NCI-H2227 (cell line): ENCODE data around the gene SMOC2.
"Not testable (repeated sequence)": the region's sequence is repeated elsewhere in the genome, so short reads cannot be mapped to it uniquely, and the experiment has no call there.

Source experiments
- DNase-seq: peaks from one replicate; lab custom pipeline; 2025; ENCODE audit not compliant: unreplicated experiment; lab: John Stamatoyannopoulos, UW

Gene SMOC2

GRCh38 chr6:168674595-168674994 is 233.6 kb downstream of the SMOC2 start:
- DNase-seq: no peak

DNA sequence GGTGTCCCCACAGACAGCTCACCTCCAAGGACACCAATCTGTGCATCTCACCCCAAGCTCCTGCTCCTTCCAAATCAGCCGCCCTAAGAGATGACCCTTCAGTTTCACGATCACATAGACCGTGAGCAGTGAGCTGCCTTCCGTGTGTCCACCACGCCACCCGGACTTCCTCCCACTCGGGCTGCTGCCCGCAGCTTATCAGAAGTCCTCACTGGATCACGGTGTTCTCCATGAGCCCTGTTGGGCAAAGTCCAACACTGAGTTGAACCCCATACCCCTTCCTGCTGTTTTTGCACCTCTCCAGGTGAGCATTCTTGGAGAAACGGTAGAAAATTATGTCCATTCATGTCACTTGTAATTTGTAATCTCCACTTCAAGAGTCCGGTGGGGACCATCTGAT is 234.4 kb downstream of the SMOC2 start:
- DNase-seq: no peak

- DNase-seq: no peak
These were observed 235.1 kb downstream of the SMOC2 start for GRCh38 chr6:168675933-168676551.

DNA sequence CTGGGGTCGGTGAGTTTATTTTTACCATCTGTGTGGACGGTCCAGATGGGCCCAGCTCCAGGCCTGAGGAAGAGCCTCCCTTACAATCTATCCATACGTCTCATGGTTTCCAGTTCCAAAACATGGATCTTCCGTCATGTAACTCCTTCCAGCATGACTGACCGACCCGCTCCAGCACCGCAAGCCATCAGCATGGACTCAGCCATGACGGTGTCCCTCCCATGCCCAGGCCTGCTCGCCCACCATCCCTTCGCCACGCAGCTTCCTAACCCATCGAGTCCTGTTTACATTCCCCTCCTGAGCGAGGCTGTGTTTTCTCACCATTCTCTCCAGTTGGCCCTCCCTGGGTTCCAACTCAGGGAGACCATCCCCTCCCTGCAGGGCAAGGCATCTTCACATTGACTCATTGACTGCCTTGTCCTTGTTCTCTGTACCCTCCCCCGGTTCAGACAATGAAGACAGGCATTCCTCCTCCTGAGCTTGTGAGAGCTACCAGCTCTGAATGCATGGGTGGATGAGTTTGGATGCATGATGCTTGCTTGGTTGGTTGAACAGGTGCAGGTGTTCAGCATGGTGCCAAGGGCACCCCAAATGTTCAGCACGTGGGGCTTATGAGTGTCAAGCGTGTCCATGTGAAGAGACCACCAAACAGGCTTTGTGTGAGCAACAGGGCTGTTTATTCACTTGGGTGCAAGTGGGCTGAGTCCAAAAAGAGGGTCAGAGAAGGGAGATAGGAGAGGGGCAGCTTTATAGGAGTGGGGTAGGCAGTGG is 235.8 kb downstream of the SMOC2 start:
- DNase-seq: no peak

DNA sequence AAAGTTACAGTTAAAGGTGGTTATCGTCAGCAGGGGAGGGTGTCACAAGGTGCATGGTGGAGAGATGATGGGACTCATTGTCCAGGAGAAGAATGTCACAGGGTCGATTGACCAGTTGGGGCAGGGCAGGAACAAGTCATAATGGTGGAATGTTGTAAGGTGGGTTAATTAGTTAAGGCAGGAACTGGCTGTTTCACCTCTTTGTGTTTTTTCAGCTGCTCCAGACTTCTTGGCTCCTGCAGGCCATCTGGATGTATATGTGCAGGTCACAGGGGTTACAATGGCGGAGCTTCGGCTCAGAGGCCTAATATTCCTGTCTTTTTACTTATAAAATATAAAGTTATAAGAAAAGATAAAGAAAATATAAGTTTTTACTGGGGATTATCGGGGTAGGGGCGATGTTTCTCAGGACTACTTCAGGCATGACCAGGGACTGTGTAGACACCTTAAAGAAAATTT is 236.4 kb downstream of the SMOC2 start:
- DNase-seq: not testable (repeated sequence)

DNA sequence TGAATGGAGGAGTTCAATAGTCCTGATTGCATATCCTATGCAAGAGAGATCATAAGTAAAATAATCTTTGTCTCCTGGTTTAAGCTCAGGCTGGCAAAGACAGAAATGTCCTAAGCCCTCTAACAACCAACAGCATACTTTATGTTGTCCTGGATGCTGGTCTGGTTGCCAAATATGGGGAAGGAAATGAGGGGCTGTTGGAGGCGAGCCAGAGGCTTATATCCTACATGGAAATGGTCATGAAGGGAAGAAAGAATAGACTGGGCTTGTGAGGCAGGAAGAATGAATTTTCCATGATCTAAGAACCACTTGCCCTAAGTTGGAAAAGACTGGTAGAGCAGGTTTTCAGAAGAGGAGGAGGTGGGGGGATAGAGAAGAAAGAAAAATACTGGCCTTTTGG is 237.1 kb downstream of the SMOC2 start:
- DNase-seq: no peak

DNA sequence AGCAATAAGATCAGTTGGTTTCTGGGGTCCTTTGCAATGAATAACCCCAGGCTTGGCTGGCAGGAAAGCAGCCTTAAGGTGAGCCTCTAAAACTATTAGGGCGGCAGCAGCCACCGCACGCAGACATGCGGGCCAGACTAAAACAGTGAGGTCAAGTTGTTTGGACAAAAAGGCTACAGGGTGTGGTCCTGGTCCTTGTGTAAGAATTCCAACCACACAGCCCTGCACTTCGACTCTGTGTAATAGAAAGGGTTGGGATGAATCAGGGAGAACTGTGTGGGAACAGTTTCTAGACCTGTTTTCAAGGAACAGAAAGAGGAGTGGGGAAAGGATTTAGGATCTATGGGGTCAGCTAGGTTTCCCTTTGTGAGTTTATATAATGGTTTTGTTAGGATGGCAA is 237.6 kb downstream of the SMOC2 start:
- no peak for DNase-seq

DNA sequence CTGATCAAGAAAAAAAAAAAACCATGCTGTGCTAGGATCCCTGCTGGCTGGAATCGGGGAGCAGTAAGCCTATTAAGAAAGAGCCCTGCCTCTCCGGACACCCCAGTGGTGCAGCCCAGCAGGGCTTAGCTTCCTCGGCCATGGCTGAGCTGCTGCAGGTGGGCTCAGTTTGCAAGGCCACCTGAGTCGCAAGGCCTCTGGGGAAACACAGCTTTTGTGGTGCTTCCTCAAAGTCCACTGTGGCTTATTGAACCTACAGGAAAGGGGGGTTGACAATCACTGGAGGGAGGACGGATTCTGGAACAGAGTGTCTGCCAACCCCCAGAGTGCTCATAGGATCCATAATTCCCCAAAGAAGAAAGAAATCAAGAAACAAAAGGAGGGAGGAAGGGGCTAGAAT is 240.8 kb downstream of the SMOC2 start:
- DNase-seq: no peak

DNA sequence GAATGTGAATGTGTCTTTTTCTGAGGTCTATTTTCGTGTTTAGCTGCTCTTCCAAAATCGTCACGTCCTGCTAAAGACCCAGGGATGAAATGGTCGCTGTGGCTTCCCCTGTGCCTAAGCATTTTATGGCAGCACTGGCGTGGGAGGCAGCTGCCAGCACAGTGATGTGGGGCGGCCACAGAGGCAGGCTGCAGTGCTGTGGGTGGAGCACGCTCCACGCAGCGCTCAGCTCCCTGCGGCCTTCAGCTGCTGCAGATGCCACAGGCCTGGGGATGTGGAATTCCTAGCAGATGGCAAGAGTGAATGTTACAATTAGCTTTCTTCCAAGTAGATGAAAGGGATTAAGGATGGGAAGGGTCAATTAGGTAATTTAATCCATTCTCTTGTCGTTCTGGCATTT is 242.6 kb downstream of the SMOC2 start:
- peak; percentile 5 for DNase-seq

- DNase-seq: no peak
These were observed 243.5 kb downstream of the SMOC2 start for GRCh38 chr6:168684471-168684870.

- no peak for DNase-seq
These were observed 243.9 kb downstream of the SMOC2 start for GRCh38 chr6:168684906-168685305.

- no peak for DNase-seq
These were observed 245.2 kb downstream of the SMOC2 start for GRCh38 chr6:168686029-168686738.

GRCh38 chr6:168686831-168687730 is 246.1 kb downstream of the SMOC2 start:
- DNase-seq: no peak

DNA sequence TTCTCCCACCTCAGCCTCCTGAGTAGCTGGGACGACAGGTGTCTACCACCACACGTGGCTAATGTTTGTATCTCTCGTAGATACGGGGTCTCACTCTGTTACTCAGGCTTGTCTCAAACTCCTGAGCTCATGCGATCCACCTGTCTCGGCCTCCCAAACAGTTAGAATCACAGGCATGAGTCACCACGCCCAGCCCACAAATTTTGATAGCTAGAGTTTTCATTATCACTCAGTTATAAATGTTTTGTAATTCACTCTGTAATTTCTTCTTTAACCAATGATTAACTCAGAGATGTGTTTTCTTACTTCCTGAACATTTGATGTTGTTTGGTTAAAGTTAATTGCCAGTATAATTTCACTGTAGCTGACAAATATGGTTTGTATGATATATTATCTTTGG is 249.3 kb downstream of the SMOC2 start:
- no peak for DNase-seq

GRCh38 chr6:168691774-168692173 is 250.8 kb downstream of the SMOC2 start:
- DNase-seq: no peak

DNA sequence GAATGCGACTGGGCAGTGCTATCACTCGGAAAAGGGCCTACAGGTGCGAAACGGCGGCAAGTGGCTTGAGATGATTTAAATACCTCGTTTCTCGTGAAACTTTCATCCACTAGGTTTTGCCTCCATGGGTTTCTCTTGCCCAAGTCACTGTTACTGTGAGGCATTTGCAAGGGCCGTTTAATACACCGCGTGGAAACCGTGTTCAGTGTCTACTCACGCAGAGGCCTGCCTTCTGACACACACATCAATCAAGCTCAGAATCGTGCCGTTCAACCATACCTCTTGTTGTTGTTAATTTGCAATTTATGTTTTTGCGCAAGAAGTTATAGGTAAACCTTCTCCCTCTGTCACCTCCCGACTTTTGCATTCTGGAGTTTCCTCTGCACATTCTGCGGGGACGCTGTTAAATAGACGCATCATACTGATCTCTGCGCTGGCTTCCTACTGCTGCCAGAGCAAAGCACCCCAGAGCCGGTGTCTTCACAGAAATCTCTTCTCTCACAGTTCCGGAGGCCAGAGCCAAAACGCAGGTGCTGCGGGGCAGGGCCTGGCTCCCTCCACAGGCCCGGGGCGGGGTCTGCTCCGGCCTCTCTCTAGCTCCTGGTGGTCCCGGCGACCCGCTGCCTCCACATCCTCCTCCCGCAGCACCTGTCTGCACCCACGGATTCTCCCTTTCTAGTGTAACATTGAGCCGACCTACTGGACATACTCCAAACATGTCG is 251.4 kb downstream of the SMOC2 start:
- DNase-seq: no peak

DNA sequence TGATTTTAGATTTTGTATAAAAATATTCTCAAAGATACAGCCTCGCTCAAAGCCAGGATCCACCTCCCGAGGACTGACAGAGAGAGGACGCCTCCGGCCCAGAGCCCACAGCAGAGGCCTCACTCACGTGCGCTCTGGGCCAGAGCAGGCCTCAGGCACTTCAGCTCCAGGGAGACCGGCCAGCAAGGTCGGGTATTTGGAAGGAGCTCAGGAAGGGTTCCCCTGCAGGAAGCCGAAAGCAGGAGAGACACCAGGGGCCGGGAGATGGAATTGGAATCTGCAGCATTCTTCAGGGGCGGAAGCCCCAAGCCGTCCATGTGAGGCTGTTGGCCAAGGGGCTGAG is 251.9 kb downstream of the SMOC2 start:
- not testable (repeated sequence) for DNase-seq

DNA sequence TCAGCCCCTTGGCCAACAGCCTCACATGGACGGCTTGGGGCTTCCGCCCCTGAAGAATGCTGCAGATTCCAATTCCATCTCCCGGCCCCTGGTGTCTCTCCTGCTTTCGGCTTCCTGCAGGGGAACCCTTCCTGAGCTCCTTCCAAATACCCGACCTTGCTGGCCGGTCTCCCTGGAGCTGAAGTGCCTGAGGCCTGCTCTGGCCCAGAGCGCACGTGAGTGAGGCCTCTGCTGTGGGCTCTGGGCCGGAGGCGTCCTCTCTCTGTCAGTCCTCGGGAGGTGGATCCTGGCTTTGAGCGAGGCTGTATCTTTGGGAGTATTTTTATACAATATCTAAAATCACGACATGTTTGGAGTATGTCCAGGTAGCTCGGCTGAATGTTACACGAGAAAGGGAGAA is 253.8 kb downstream of the SMOC2 start:
- not testable (repeated sequence) for DNase-seq

DNA sequence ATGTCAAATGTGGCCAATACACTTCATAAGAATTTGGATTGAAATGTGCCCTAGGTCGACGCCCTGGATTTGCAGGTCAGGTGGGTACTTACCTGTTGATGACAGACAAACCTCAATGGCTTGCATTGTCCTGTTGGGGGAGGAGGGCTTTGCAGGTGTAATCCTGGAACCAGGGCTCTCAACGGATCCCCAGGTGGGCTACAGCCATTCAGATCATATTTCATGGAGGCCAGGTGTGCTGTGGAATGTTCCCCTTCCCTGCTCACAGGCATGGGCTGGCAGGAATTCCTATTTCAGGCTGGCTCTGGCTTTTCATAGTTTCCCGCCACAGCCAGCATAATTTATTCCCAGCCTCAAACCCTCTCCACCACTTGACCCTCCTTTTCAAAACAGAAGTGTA is 254.7 kb downstream of the SMOC2 start:
- DNase-seq: no peak

GRCh38 chr6:168698923-168699322 is 257.9 kb downstream of the SMOC2 start:
- no peak for DNase-seq
